AG04450 (cell line): ENCODE data around the gene STXBP5. TPM values are rescaled to one million over a fixed set of nuclear protein-coding genes. Genes with fewer than 3 reads are reported as not detected.

Experiments used
- CTCF ChIA-PET: fragments of 300-600, 350-600 bp; formaldehyde crosslinking; extraction: SDS; loops from one replicate; lab custom pipeline; 2022; ENCODE audit warnings: antibody characterized with exemption, inconsistent platforms; lab: Charles Lee
- POLR2A ChIA-PET: fragments of 350-600 bp; formaldehyde crosslinking; extraction: SDS; loops from one replicate; lab custom pipeline; 2021; ENCODE audit warnings: antibody characterized with exemption, inconsistent platforms; lab: Yijun Ruan, JAX
- DNase-seq: peaks from one replicate; pipeline ENCODE4 v3.0.0-alpha.2; 2011; ENCODE audit warnings: low read depth, low spot score
- H3K27ac ChIP-seq: one replicate; pipeline ENCODE4 v1.5.1; 2012; ENCODE audit warnings: low read depth, low read length, control low read depth
- H3K27me3 ChIP-seq: one replicate; pipeline ENCODE4 v1.6.0; 2012; ENCODE audit warnings: low read length; ENCODE audit not compliant: control insufficient read depth, insufficient read depth
- H3K4me3 ChIP-seq: 2 replicates; pipeline ENCODE4 v1.5.1; 2011; ENCODE audit warnings: mild to moderate bottlenecking, low read depth, low read length, control low read depth
- H3K9me3 ChIP-seq: 2 replicates; pipeline ENCODE4 v1.5.1; 2012; ENCODE audit warnings: low read length; ENCODE audit not compliant: control insufficient read depth, insufficient read depth
- polyA plus RNA-seq: library from polyadenylated mRNA; depleted of rRNA; stranded (reverse); fragments of >200 nt; gene quantifications from 2 replicates; pipeline ENCODE4 v1.2.3, GENCODE V29; 2011
- TF ChIP-seq, protein P1 (sequence below): IDR thresholded peaks from 2 replicates; pipeline ENCODE4 v1.5.1; 2011; ENCODE audit warnings: low read depth, low read length, control low read depth, inconsistent platforms

STXBP5 gene
- polyA plus RNA-seq, 1 experiment: 40.0 TPM

DNA sequence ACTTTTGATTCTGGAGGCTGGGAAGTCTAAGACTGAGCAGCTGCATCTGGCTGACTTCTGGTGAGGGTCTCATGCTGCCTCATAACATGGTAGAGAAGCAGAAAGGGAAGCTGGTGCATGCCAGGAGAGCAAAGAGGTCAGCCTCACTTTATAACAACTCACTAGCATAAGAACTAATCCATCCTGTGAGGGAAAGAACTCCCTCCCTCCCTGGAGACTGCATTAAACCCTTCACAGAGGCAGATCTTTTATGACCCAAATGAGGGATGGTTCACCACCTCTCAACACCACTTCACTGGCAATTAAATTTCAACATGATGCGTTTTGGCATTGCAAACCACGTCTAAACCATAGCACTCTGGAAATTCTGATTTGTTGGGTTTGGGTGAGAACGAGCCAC, 33.9 kb downstream of the STXBP5 start:
- no peak for DNase-seq
- Histone ChIP-seq H3K9me3 (no peaks in the 10 kb centered on the region), H3K27ac (no peak overlapping the region), H3K4me3 (no peak overlapping the region), H3K27me3 (no peaks in the 10 kb centered on the region)
- CTCF ChIA-PET: no interaction called here
- TF ChIP-seq, protein P1, sequence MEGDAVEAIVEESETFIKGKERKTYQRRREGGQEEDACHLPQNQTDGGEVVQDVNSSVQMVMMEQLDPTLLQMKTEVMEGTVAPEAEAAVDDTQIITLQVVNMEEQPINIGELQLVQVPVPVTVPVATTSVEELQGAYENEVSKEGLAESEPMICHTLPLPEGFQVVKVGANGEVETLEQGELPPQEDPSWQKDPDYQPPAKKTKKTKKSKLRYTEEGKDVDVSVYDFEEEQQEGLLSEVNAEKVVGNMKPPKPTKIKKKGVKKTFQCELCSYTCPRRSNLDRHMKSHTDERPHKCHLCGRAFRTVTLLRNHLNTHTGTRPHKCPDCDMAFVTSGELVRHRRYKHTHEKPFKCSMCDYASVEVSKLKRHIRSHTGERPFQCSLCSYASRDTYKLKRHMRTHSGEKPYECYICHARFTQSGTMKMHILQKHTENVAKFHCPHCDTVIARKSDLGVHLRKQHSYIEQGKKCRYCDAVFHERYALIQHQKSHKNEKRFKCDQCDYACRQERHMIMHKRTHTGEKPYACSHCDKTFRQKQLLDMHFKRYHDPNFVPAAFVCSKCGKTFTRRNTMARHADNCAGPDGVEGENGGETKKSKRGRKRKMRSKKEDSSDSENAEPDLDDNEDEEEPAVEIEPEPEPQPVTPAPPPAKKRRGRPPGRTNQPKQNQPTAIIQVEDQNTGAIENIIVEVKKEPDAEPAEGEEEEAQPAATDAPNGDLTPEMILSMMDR: no peak
- POLR2A ChIA-PET: no interaction called here

DNA sequence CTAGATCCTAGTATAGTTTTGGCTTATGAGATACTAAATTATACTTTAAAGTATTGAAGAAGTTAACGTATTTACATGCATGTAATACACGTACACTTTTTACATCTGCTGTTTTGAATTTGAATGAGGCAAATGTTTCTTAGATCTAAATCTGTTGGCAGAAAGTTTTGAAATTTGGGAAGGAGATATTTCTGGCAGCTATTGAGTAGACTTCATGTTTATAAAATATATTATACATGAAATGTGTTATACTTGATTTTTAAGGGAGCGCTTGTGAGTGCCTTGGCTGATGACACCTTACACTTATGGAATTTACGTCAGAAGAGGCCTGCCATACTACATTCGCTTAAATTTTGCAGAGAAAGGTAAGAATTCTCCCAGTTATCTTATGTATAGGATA, 34.7 kb downstream of the STXBP5 start:
- no peak overlapping the region for H3K27ac ChIP-seq
- no peak overlapping the region for H3K4me3 ChIP-seq
- no peak for DNase-seq
- no peaks in the 10 kb centered on the region for H3K27me3 ChIP-seq
- ChIA-PET POLR2A (no interaction called here), CTCF (no interaction called here)
- TF ChIP-seq, protein P1: no peak
- H3K9me3 ChIP-seq: no peaks in the 10 kb centered on the region

DNA sequence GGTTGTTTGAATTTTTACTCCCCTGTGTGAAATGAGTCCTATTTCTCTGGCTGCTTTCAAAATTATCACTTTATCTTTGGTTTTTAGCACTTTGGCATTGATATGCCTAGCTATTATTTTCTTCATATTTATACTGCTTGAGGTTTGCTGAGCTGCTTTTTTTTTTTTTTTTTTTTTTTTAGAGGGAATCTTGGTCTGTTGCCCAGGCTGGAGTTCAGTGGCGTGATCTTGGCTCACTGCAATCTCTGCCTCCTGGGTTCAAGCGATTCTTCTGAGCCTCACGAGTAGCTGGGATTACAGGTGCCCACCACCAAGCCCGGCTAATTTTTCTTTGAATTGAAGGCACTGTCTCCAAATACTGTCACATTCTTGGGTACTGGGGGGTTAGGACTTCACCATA, 40.6 kb downstream of the STXBP5 start:
- no peak overlapping the region for H3K4me3 ChIP-seq
- H3K27ac ChIP-seq: no peak overlapping the region
- DNase-seq: no peak
- H3K27me3 ChIP-seq: no peaks in the 10 kb centered on the region
- no peaks in the 10 kb centered on the region for H3K9me3 ChIP-seq
- ChIA-PET POLR2A (interaction anchor here (0.7 kb wide), 1 partner anchor 20 kb away, joined by 7 read pairs; no protein-coding TSS in a partner anchor), CTCF (interaction anchor here (0.6 kb wide), 1 partner anchor 17 kb away, joined by 10 read pairs; no protein-coding TSS in a partner anchor)
- TF ChIP-seq, protein P1: no peak

DNA sequence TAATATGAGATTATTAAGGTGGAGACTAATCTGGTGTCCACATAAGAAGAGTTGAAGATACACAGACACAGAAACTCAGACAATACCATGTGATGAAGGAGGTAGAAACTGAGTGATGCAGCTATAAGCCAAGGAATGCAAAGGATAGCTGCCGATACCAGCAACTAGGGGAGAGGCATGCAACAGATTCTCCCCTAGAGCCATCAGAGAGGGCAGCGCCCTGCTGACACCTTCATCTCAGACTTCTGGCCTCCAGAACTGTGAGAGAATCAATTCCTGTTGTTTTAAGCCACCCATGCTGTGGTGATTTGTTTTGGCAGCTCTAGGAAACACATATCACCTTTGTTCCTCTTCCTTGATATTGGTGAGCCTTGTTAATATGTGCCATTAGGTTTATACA, 41.5 kb downstream of the STXBP5 start:
- no peak overlapping the region for H3K4me3 ChIP-seq
- DNase-seq: no peak
- TF ChIP-seq, protein P1: no peak
- H3K9me3 ChIP-seq: no peaks in the 10 kb centered on the region
- POLR2A ChIA-PET: interaction anchor here (0.5 kb wide), 1 partner anchor 465 kb away, joined by 4 read pairs; no protein-coding TSS in a partner anchor
- CTCF ChIA-PET: no interaction called here
- H3K27me3 ChIP-seq: no peaks in the 10 kb centered on the region
- no peak overlapping the region for H3K27ac ChIP-seq

DNA sequence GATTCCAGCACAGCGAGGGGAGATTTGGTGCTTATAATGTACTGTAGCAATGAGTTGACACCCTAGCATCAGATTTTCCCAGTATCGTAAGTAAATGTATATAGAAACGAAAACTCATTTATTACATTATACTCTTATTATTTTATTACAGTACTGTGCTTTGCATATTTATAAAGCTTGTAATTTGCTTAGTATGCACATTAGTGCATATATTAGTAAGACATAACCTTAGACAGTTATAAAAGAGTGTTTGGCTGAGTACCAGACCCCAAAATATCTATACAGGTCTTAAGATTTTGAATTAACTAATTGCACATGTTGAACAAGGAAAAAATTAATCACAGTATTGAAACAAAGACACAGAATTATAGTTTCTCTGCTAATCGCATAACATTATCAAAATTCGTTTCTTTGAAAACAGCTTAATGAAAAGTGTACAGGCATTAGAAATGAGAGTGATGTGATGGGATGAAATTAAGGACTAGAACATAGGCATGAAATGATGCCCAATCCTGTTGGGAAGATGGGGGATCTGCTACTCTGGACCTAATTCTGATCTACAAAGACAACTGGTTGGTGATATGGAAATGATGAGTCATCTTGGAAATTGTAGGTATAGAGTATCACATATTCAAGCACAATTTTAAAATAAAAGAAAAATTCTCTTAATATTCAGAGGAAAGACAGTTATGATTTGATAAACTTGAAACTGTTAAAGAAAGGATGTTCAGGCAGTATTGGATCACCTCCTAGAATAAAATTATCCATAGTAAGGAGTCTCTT, 42.8 kb downstream of the STXBP5 start:
- POLR2A ChIA-PET: no interaction called here
- Histone ChIP-seq H3K27ac (no peak overlapping the region), H3K4me3 (no peak overlapping the region), H3K27me3 (no peaks in the 10 kb centered on the region), H3K9me3 (peaks cover 10% of the 10 kb centered on the region)
- CTCF ChIA-PET: no interaction called here
- DNase-seq: no peak
- TF ChIP-seq, protein P1: no peak
